ENCODE measurements around the gene C16orf95.
"Not testable (repeated sequence)": the region's sequence is repeated elsewhere in the genome, so short reads cannot be mapped to it uniquely, and the experiment has no call there.

C16orf95 gene

GRCh38 chr16:87316923-87317749 is at the start of gene C16orf95:
Gene C16orf95 (minus strand): TSS chr16:87317392. CDS start chr16:87317242, 150 bp downstream.
- peak; percentile 96 for DNase-seq

DNA sequence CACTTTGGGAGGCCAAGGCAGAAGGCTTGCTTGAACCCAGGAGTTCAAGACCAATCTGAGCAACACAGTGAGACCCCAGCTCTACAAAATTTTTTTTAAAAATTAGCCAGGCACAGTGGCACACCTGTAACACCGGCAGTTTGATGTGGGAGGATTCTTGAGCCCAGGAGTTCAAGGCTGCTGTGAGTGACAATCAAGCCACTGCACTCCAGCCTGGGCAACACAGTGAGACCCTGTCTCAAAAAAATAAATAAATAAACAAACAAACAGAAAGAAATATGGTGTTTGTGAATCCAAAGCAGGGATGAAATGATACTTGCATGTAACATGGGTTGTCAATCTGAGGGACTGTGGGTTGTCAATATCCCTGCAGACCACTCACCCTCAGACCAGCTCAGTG is 49.7 kb upstream of the C16orf95 start:
- no peak for DNase-seq

DNA sequence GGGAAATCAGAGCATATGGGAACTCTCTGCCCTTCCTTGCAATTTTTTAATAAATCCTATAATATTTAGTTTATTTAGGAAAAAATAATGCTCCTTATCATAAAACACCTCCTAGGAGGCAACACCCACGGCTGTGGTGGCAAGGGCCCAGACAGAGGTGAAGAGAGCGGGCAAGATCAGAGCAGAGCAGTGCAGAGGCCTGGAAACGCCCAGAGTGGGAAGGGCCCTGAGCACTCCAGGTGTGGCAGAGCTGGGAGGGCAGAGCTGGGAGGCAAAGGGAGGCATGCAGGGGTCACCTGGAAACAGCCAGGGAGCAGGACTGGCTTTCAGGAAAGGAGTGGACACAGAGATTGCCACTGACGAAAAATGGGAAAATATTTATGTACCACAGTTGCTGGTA is 49.1 kb upstream of the C16orf95 start:
- DNase-seq = no peak

DNA sequence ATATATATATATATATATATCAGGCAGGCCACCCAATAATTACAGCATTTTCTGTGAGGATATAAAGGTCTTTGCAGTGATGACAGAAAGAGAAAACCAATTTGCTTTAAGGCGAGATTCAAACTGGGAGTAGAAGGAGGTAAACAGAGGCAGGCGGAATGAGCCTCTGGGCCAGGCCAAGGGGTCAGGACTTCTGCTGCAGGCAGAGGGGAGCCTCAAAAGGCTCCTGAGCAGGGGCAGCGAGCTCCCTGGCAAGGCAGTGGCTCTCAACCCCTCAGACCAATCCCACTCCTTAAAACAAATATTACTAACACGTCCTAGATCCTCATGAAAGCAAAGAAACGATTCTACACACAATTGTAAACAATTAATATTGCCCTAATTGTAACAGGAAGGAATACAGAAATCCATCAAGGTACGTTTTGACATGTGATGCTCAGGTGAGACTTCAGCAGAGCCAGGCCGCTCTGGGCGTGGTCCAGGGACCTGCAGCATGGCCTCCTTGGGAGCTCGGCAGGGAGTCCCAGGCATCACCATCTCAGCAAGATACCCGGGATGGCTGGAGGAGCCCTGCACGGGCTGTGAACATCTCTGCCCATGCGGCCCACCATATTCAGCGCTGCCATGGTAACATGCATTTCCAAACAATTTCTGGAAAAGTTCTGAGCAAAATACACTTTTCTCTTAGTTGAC is 48.0 kb upstream of the C16orf95 start:
- DNase-seq = no peak

DNA sequence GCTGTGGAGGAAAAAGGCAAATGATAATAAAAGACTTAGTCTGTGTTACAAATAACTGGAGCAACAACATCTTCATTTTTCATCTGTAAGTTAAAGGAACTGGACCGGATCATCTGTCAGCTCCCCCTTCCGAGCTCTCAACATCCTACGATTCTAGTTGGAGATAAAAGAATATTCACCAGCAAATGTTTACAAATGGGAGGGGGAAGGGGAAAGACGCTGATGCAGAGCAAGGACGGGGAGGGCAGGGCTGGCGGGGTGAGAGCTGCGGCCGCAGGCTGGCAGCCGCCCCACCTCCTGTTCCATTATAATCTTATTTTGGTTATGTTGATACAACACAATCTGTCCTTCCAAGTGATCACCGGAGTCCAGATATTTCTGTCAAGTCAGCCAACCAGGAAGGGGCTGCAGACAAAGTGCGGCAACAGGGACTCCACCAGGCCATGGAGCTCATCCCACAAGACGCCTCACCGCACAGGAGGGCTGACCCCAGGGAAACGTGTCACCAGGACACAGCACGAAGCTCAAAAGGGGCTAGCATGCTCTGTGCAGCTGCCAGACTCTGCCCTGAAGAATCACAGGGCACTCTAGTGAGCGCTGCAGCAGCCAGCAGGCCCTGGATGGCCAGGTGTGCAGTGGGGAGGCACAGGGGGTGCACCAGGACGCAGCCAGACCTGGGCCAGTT is 46.7 kb upstream of the C16orf95 start:
- DNase-seq = no peak

GRCh38 chr16:87362828-87363559 is 45.8 kb upstream of the C16orf95 start:
- DNase-seq = not testable (repeated sequence)

DNA sequence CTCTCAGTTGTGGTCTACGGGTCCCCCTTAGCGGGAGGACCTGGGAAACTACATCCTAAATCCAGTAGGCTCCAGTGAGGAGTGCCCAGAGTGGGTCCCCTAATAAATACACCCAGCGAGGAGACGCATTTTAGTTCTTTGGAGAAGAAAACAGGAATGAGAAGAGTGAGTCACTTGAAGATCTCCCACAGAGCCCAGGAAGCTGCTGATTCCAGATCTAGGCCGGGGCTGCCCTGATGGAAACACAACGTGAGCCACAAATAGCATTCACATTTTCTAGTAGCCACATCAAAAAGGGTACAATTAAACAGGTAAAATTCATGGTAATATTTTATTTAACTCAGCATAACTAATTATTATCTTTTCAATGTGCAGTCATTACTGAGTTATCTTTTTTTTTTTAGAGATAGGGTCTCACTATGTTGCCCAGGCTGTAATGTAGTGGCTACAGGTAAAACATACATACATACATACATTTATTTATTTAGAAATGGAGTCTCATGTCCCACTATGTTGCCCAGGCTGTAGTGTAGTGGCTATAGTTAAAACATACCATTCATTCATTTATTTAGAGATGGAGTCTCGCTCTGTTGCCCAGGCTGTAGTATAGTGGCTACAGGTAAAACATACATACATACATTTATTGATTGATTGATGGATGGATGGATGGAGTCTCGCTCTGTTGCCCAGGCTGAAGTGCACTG is 44.9 kb upstream of the C16orf95 start:
- DNase-seq = no peak

GRCh38 chr16:87360862-87361610 is 43.8 kb upstream of the C16orf95 start:
- no peak for DNase-seq

- DNase-seq = no peak
Measured at GRCh38 chr16:87359121-87359520, 41.9 kb upstream of the C16orf95 start.

DNA sequence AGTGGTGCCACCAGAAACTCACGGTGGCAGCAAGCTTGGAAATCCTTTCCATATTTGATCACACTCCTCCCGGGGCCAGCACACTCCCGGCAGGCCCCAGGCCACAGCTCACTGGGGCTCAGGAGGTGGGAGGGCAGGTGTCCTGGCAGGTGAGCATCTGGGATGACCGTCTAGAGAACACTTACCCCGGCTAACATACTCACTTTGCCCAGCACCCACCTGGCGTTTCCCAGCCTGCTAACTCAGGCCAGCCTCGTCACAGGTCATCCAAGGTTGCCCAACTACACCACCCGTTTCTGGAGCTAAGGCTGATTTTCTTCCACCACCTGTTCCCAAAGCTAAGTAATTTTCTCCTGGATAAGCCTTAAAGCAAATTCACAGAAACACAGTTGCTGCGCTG is 41.5 kb upstream of the C16orf95 start:
- DNase-seq = no peak

- no peak for DNase-seq
Measured at GRCh38 chr16:87358250-87358649, 41.1 kb upstream of the C16orf95 start.

- DNase-seq = no peak
Measured at GRCh38 chr16:87356491-87356853, 39.3 kb upstream of the C16orf95 start.

DNA sequence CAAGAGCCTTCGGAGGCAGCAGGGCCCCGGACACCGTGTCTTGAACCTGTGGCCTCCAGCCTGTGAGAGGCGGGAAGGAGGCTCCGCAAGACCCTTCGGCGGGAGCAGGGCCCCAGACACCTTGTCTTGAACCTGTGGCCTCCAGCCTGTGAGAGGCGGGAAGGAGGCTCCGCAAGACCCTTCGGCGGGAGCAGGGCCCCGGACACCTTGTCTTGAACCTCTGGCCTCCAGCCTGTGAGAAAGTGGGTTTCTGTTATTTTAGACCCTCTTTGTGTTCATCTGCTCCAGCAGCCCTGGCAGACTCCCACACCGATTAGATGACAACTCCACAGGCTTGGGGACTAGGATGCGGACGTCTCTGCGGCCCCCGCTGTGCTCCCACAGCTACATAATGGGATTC is 36.4 kb upstream of the C16orf95 start:
- no peak for DNase-seq

GRCh38 chr16:87352818-87353217 is 35.6 kb upstream of the C16orf95 start:
- no peak for DNase-seq

DNA sequence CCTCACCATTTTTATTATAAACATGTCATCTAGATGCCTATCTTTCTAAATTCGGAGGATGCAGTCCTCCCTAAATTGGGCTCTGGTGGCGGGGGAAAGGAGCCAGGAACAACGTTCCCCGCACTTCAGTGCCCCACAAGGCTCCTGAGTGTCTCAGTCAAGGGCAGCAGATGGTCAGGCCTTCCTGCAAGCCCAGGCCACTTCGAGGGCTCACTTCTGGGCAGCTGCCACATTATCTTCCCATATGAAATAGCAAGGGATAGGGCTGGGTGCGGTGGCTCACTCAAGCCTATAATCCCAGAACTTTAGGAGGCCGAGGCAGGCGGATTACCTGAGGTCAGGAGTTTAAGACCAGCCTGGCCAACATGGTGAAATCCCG is 34.1 kb upstream of the C16orf95 start:
- no peak for DNase-seq

- DNase-seq = no peak
Measured at GRCh38 chr16:87350681-87351319, 33.6 kb upstream of the C16orf95 start.

- DNase-seq = no peak
Measured at GRCh38 chr16:87350031-87350430, 32.8 kb upstream of the C16orf95 start.

DNA sequence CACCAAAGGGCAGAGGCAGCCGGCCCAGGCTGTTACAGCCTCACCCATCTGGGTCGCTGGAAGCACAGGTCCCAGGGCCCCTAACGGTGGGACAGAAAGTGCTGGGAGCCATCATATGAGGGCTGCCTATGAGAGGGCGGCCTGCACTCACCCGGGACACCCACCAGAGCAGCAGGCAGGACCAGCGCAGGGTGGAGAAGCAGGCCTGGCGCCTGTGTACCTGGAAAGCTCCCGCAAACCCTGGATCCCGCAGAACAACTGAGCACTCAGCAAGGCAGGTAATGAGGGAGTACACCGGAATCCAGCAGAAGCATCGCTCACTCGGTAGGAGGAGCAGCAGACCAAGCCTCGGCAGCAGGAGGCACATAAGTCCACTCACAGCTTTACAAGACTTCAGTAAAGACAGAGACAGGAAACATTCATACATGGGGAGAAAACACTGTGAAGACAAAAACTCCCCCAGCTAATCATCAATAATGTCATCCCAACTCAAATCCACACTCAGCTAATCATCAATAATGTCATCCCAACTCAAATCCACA is 31.5 kb upstream of the C16orf95 start:
- DNase-seq = no peak

GRCh38 chr16:87347932-87348615 is 30.9 kb upstream of the C16orf95 start:
- DNase-seq = no peak

GRCh38 chr16:87346517-87347060 is 29.4 kb upstream of the C16orf95 start:
- DNase-seq = no peak
